Esophagus muscularis mucosa (tissue), 4 donors: ENCODE results near the gene SYNDIG1L. TPM values are rescaled to one million over a fixed set of nuclear protein-coding genes. Genes with fewer than 3 reads are reported as not detected.
"Not testable (repeated sequence)": the region's sequence is repeated elsewhere in the genome, so short reads cannot be mapped to it uniquely, and the experiment has no call there.

ENCODE experiments used
- DNase-seq: peaks from one replicate; pipeline ENCODE4 v3.0.0-alpha.2; 2017; ENCODE audit errors: extremely low spot score
- H3K27ac ChIP-seq, 4 donors: fragments of 200-600 bp; sonication (generic); replicated peaks in 1 of 4; 1 replicate in 3 of 4; 2 replicates in 1 of 4; pipeline ENCODE4 v1.5.1; 2016 to 2019; ENCODE audit warnings: mild to moderate bottlenecking in 1 of 4
- H3K27me3 ChIP-seq, 4 donors: fragments of 200-600 bp; sonication (generic); one replicate each; pipeline versions ENCODE4 v1.5.1 to v1.6.0; 2016 to 2019
- H3K36me3 ChIP-seq, 4 donors: fragments of 200-600 bp; sonication (generic); one replicate each; pipeline ENCODE4 v1.5.1; 2016 to 2019
- H3K4me1 ChIP-seq, 4 donors: fragments of 200-600 bp; sonication (generic); one replicate each; pipeline ENCODE4 v1.5.1; 2016 to 2019
- H3K4me3 ChIP-seq, 4 donors: fragments of 200-600 bp; sonication (generic); 1 replicate in 2 of 4; 2 replicates in 2 of 4; pipeline ENCODE4 v1.5.1; 2016 to 2019; ENCODE audit warnings: mild to moderate bottlenecking in 4 of 4, moderate library complexity in 1 of 4
- H3K9me3 ChIP-seq, 4 donors: fragments of 200-600 bp; sonication (generic); 1 replicate in 3 of 4; 2 replicates in 1 of 4; pipeline ENCODE4 v1.5.1; 2016 to 2019
- EP300 ChIP-seq: sonication (generic); formaldehyde crosslinking; IDR thresholded peaks from one replicate; pipeline ENCODE4 v1.6.1; 2017; ENCODE audit warnings: antibody characterized with exemption
- POLR2A ChIP-seq: fragments of 450-650 bp; IDR thresholded peaks from one replicate; pipeline ENCODE4 v1.6.1; 2017; ENCODE audit warnings: antibody characterized with exemption, moderate library complexity, mild to moderate bottlenecking, low read depth
- POLR2AphosphoS5 ChIP-seq, 2 donors: sonication (generic); formaldehyde crosslinking; IDR thresholded peaks; one replicate each; pipeline ENCODE4 v1.6.1; 2017; ENCODE audit warnings: antibody characterized with exemption in 2 of 2
- WGBS: methylation state at CpG from one replicate; pipeline ENCODE4 v1.1.5; 2018; 5-methylcytosine and 5-hydroxymethylcytosine counted together
- intact Hi-C: fragments of 100-400 bp; cut with DNase I; formaldehyde crosslinking; loops from one replicate; pipeline ENCODE4 v1.15.1; 2023
- total RNA-seq, 4 donors: library from RNA; depleted of rRNA; stranded (reverse); fragments of >200 nt; gene quantifications; one replicate each; pipeline versions ENCODE4 v1.1.0 to v1.2.1, GENCODE V29; 2016
- TF ChIP-seq, protein P1 (sequence below), 3 experiments: fragments of 200-600 bp in 2 of 3; fragments of 450-650 bp in 1 of 3; sonication (generic) in 2 of 3; IDR thresholded peaks; one replicate each; pipeline ENCODE4 v1.5.1; 2017 to 2019; ENCODE audit warnings: antibody characterized with exemption in 3 of 3, mild to moderate bottlenecking in 2 of 3, moderate library complexity in 1 of 3

SYNDIG1L gene
- total RNA-seq, 4 donors from 2014 or later = 0.29 to 0.65 (median 0.33) TPM; not detected in 1

DNA sequence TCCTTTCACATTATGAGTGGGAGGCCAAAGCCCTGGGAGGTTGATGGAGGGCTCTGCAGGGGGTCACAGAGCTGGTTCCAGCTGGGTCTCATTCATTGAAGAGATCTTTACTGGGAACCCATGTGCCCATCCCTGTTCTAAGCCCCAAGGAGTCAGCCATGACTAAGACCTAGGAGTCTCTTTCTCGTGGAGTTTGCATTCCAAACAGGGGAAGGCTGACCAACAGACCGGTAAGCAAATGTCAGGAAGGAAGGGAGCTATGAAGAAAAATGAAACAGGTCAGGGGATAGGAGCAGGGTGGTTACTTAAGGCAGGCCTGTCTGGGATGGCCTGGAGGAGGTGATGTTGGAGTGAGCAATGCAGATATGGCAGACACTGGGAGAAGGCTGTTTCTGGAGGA is 31.5 kb downstream of the SYNDIG1L start:
- Histone ChIP-seq H3K36me3 (no peaks in the 10 kb centered on the region), H3K4me1 (no peaks in the 10 kb centered on the region), H3K9me3 (no peaks in the 10 kb centered on the region), H3K4me3 (no peak overlapping the region), H3K27me3 (peaks cover 0 to 50% (median 0%) of the 10 kb centered on the region in 4 donors), H3K27ac (no peak overlapping the region)
- no peak for DNase-seq
- 45% methylated on average over 2 of the region's 2 CpGs for WGBS
- intact Hi-C loops = no loop called here
- no peak for TF ChIP-seq POLR2AphosphoS5 (IDR thresholded peaks at IDR 0.05)
- TF ChIP-seq, protein P1, sequence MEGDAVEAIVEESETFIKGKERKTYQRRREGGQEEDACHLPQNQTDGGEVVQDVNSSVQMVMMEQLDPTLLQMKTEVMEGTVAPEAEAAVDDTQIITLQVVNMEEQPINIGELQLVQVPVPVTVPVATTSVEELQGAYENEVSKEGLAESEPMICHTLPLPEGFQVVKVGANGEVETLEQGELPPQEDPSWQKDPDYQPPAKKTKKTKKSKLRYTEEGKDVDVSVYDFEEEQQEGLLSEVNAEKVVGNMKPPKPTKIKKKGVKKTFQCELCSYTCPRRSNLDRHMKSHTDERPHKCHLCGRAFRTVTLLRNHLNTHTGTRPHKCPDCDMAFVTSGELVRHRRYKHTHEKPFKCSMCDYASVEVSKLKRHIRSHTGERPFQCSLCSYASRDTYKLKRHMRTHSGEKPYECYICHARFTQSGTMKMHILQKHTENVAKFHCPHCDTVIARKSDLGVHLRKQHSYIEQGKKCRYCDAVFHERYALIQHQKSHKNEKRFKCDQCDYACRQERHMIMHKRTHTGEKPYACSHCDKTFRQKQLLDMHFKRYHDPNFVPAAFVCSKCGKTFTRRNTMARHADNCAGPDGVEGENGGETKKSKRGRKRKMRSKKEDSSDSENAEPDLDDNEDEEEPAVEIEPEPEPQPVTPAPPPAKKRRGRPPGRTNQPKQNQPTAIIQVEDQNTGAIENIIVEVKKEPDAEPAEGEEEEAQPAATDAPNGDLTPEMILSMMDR (IDR thresholded peaks at IDR 0.05) = no peak
- TF ChIP-seq EP300 = no peak
- TF ChIP-seq POLR2A = no peak

DNA sequence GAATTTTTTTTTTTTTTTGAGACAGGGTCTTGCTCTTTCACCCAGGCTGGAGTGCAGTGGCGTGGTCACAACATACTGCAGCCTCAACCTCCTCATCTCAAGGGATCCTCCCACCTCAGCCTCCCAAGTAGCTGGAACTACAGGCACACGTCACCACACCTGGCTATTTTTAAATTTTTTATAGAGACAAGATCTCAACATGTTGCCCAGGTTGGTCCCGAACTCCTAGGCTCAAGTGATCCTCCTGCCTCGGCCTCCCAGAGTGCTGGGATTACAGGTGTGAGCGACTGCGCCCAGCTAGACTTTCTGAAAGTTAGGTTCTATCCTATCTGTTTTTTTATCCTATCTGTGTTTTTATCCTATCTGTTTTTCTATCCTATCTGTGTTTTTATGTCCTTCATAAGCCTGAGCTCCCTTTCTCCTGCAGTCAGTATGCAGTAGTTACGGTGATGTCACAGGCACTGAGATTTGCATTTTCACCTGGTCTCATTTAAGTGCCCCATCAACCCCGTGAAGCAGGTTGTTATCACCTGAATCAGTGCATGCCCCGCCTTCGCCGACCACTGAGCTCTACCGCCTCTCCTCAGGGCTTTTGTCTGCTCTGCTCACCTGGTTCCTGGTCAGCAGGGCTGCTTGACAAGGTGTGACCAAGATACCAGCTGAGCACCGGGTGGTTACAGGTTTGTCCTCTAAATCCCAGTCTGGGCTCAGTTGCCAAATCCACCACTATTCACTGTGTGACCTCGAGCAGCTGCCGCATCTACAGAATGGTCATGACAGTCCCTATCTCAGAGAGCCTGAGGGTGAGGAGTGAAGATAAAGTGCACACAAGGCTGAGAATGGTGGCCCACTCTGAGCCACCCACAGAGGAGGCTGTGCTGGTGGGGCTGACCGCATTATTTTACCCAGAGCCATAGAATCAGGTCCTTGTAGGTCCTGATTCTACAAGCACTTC is 33.1 kb downstream of the SYNDIG1L start:
- no peak for DNase-seq
- no peak for TF ChIP-seq POLR2AphosphoS5 (IDR thresholded peaks at IDR 0.05)
- TF ChIP-seq, protein P1 (IDR thresholded peaks at IDR 0.05) = no peak
- TF ChIP-seq POLR2A = no peak
- TF ChIP-seq EP300 = no peak
- peaks cover 0 to 41% (median 0%) of the 10 kb centered on the region in 4 donors for H3K27me3 ChIP-seq
- no peaks in the 10 kb centered on the region for H3K9me3 ChIP-seq
- no peak overlapping the region for H3K4me3 ChIP-seq
- no peaks in the 10 kb centered on the region for H3K36me3 ChIP-seq
- intact Hi-C loops = no loop called here
- no peak overlapping the region for H3K27ac ChIP-seq
- 82% methylated on average over 16 of the region's 16 CpGs for WGBS
- no peaks in the 10 kb centered on the region for H3K4me1 ChIP-seq

DNA sequence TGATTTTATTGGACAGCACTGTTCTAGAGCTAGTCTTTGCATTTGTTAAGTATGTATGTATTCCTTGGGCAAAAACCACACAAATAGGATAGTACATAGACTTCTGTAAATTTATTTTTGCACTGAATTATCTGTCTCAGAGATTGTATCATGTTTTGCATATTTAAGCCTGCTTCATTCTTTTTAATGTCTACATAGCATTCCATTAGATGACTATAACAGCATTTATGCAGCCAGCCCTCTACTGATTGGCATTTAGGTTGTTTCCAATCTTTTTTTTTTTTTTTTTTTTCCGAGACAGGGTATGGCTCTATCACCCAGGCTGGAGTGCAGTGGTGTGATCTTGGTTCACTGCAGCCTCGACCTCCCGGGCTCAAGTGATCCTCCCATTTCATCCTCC is 34.5 kb downstream of the SYNDIG1L start:
- Histone ChIP-seq H3K4me3 (no peak overlapping the region), H3K9me3 (no peaks in the 10 kb centered on the region), H3K36me3 (no peaks in the 10 kb centered on the region), H3K27me3 (peaks cover 0 to 33% (median 0%) of the 10 kb centered on the region in 4 donors), H3K27ac (no peak overlapping the region), H3K4me1 (no peaks in the 10 kb centered on the region)
- intact Hi-C loops = no loop called here
- no peak for TF ChIP-seq EP300
- TF ChIP-seq, protein P1 (IDR thresholded peaks at IDR 0.05) = no peak
- no peak for TF ChIP-seq POLR2AphosphoS5 (IDR thresholded peaks at IDR 0.05)
- no peak for TF ChIP-seq POLR2A
- no peak for DNase-seq
- WGBS = 91% methylated on average over 3 of the region's 3 CpGs

DNA sequence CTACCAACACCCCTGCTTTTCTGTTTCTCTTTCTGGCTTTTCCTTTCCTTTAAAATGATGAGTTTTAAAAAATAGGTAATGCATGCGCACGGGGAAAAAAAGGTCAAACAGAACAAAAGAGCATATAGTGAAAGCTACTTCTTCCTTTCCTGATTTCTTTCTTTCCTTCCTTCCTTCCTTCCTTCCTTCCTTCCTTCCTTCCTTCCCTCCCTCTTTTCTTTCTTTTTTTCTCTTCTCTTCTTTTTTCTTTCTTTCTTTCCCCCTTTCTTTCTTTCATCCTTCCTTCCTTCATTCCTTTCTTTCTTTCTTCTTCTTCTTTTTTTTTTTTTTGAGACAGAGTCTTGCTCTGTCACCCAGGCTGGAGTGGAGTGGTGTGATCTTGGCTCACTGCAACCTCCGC is 35.5 kb downstream of the SYNDIG1L start:
- peaks cover 0 to 28% (median 0%) of the 10 kb centered on the region in 4 donors for H3K27me3 ChIP-seq
- H3K27ac ChIP-seq, H3K4me1 ChIP-seq, DNase-seq, H3K4me3 ChIP-seq, intact Hi-C loops, H3K36me3 ChIP-seq, H3K9me3 ChIP-seq: not testable (repeated sequence)
- WGBS = 80% methylated on average over 3 of the region's 3 CpGs

DNA sequence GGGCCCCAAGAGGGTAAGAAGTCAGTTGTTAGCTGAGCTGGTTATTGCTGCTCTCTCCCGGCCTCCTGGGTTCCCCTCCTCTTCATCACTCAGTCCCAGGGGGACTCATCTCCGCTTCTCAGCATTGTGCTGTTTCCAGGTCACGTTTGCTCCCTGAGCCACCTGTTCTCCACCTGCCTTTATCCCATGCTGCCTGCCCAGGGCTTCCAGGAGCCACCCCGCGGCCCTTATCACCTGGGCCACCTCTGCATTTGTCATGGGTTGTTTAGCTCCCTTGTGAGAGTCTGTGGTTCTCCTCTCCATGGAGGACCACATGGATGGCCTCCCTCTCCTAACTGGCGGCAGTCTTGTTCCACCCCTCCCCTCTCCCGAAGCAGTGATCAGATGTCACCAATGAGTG is 36.0 kb downstream of the SYNDIG1L start:
- intact Hi-C loops = no loop called here
- no peak for DNase-seq
- no peak for TF ChIP-seq EP300
- TF ChIP-seq, protein P1 (IDR thresholded peaks at IDR 0.05) = no peak
- TF ChIP-seq POLR2A = no peak
- no peak for TF ChIP-seq POLR2AphosphoS5 (IDR thresholded peaks at IDR 0.05)

More for the DNA sequence above, 36.0 kb downstream of the SYNDIG1L start:
- no peak overlapping the region for H3K27ac ChIP-seq
- no peaks in the 10 kb centered on the region for H3K4me1 ChIP-seq
- H3K4me3 ChIP-seq = no peak overlapping the region
- 89% methylated on average over 7 of the region's 7 CpGs for WGBS
- peaks cover 0 to 23% (median 0%) of the 10 kb centered on the region in 4 donors for H3K27me3 ChIP-seq
- H3K9me3 ChIP-seq = no peaks in the 10 kb centered on the region
- H3K36me3 ChIP-seq = no peaks in the 10 kb centered on the region
